HG02981 (cell line): Measurements from ENCODE around the gene ACTR3.
"Not testable (repeated sequence)": the region's sequence is repeated elsewhere in the genome, so short reads cannot be mapped to it uniquely, and the experiment has no call there.

Experiments used
- ATAC-seq: cut with Tn5 transposase; IDR thresholded peaks from one replicate; pipeline ENCODE4 v1.9.1; 2021; ENCODE audit warnings: mild to moderate bottlenecking, moderate library complexity; ENCODE audit not compliant: unreplicated experiment

The ACTR3 gene

DNA sequence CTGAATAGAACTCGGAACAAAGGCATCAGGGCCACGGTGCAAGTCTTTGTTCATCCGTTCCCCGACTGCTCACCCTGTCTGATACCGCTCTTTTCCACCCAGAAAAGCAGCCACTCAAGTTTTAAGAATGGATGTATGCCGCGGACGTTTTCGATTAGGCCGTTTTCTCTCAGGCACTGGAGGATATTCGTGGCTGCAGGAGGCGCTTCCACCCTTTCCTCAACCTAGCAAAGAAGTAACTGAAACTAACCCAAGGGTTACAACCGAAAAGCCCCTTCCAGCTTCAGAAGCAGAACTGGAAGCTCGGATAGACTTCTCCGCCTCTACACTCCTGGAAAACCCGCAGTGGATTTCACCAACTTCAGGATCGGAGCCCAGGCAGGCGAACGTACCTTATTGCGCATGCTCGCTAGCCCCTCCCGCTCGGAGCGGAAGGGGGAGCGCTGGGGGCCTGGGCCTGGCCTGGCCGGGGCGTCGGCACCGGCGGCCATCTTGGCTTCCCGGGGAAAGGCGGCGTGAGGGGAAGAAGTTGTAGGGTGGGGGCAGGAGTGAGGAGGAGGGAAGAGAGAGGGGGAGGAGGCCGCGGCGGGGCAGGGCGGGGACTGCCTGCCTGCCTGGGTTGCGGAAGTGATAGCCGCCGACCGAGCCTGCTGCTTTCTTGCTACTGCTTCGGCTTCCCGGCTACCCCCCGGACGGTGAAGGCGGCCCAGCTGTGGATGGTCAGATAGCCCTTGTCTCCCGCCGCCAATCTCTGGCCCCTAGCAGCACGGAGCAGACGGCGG lies at the start of gene ACTR3:
ACTR3 (plus strand) TSS at position 619 of the 782 bp plus-strand sequence. CDS start 191 bp downstream, outside the sequence.
- ATAC-seq: peak; percentile 54

DNA sequence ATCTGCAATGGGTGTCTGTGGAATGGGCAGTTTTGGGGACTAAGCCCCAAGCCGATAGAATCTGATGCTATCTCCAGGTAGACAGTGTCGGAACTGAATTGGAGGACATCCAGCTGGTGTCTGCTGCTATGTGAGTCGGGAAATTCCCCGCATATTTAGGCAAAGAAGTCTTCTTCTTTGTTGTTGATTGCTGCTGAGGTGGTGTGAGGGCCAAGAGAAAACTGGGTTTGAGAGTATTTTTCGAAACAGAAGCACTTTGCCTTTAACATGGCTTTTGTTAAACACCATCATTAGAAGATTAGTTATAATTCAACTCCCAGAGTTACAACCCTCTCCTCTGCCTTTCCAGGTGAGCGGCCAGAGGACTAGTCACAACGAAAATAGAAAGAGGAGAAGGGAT lies 49.4 kb upstream of the ACTR3 start:
- ATAC-seq: no peak

DNA sequence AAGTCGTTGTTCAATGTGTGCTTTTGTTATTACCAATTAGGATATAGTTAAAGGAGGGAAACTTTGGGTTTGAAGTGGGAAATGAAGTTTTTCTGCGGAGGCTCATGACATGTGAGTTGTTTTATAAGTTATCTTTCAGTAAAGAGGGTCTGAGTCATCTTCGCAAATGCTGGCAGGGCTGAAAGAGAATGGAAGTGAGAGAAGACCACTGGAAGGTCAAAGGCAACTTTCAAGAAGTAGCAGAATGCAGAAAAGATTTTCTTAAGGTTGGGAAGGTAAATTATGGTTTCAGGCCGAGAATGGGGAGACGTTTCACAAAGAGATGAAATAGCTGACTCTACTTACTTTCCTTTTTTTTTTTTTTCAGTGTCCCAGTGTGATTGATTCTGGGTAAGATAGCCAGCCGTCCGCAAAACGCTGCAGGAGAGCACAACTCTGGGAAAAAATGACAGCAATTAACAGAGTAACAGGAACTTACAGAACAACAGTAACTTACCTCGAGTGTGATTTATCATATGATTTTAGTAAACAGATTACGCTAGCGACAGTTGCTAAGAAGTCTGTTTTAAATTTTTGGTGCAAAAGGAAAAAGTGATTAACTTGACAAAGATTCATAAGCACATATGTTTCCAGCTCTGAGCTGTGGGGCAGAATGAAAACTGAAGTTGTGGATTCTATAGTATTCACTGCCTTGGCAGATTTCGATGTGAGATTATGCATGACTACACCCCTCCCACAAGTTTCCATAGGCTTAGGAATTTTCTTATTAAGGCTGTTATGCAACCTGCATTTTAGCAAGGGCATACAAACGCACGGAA lies 46.8 kb upstream of the ACTR3 start:
- no peak for ATAC-seq

DNA sequence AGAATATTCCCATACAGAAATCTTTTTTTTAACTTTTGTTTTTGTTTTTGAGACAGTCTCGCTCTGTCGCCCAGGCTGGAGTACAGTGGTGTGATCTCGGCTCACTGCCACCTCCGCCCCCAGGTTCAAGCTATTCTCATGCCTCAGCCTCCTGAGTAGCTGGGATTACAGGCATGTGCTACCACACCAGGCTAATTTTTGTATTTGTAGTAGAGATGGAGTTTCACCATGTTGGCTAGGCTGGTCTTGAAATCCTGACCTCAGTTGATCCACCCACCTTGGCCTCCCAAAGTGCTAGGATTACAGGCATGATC lies 46.2 kb upstream of the ACTR3 start:
- ATAC-seq: not testable (repeated sequence)

DNA sequence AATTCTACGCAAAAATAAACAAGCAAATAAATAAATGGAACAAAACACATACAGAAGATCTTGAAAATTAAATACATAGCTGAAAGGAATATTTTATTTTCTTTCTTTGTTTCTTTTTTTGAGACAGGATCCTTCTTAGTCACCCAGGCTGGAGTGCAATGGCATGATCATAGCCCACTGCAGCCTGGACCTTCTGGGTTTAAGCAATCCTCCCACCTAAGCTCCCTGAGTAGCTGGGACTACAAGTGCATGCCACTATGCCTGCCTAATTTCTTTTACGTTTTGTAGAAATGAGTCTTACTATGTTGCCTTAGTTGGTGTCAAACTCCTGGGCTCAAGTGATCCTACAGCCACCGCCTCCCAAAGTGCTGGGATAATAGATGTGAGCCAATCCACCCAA lies 44.6 kb upstream of the ACTR3 start:
- no peak for ATAC-seq

DNA sequence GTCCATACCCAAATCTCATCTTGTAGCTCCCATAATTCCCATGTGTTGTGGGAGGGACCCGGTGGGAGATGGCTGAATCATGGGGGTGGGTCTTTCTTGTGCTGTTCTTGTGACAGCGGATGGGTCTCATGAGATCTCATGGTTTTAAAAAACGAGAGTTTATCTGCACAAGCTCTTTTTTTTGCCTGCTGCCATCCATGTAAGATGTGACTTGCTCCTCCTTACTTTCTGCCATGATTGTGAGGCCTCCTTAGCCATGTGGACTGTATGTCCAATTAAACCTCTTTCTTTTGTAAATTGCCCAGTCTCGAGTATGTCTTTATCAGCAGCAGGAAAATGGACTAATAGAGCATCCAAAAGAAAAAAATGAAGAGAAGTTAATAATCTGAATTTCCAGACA lies 44.1 kb upstream of the ACTR3 start:
- not testable (repeated sequence) for ATAC-seq

DNA sequence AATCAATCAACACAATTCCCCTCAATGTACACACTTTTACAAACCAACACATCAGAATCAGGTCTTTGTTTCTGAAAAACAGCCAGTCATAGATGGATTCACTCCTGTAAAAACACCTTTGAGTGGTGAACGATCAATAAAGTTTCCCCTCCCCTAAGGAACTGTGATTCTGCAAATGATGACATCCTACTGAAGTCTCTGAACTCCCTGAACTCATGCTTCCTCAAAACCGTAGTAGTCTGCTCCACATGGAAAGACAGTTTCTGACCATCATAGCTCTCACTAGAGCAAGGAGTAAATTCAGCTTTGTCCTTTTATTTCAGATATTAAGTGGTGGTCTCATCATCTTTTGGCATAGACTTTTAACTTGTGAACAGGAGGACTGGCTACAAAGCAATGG lies 43.5 kb upstream of the ACTR3 start:
- ATAC-seq: no peak

DNA sequence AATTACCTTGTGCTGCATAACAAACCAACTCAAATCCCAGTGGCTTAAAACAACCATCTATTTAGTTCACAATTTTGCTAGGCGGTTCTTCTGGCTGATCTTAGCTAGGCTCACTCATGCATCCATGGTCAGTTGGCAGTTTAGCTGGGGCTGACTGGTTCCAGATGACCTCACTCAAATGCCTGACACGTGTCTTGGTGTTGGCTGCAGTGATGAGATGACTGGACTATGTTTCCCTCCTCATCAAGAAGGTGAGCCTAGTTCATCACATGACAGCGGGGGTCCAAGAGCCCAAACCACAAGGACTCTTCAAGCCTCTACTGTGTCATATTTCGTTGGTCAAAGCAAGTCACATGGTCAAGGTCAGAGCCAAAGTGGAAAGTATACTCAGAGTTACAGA lies 42.7 kb upstream of the ACTR3 start:
- no peak for ATAC-seq

DNA sequence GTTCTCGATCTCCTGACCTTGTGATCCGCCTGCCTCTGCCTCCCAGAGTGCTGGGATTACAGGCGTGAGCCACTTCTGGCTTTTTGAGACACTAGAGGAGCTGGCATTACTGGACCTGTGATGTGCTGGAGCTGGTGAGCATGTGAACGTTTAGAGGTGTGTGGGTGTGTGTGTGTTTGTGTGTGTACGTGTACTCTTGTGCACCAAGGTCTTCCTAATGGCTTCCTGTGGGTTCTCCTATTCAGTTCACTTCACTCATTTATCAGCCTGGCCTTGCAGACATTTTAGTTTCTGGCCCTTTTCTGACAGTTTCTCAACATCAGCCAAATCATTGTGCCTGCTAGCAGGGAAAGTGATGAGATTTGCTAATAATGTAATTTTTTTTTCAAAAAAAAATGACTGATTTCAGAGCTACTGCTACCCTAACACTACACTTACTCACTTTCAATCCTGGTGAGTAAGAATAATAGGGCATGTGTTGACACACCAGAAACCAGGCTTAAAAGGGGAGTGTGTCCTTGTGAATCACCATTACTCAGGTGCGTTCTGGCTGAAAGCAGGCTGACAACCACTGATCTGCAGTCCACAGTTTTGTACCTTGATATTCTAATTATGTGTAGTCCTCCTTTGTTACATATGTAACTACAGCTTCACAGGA lies 41.0 kb upstream of the ACTR3 start:
- ATAC-seq: no peak

DNA sequence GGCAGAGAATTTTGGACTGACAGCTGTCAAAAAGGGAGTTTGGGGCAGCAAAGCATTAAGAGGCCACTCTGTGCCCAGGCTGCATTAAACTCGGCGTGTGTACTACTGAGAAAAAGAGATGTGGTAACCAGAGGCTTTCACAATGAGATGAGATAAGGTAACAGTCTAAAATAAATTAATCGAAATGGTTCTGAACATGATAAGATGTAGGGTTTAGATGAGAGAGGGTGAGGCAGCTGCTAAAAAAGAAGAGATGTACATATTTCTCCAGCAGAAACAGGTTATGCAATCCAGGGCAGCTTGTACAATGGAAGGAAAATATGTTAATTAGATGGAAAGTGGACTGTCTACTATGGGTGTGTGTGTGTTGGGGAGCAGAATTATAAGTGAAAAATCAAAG lies 39.2 kb upstream of the ACTR3 start:
- no peak for ATAC-seq

DNA sequence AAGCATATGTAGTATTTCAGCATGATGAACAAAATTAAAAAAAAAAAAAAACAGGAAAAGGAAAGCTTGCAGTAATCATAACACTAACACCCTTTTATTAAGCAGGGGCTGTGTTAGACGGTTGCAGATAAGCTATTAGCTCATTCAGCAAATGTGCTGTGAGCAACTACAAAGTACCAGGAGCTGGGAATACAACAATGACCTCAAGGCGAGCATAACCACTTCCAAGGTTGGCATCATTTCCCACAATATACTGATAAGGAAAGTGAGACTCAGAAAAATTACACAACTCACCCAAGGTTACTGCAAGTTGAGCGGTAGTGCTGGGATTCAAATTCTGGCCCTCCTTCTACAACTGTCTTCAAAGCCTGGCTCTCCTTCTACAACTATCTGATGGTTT lies 38.2 kb upstream of the ACTR3 start:
- no peak for ATAC-seq

DNA sequence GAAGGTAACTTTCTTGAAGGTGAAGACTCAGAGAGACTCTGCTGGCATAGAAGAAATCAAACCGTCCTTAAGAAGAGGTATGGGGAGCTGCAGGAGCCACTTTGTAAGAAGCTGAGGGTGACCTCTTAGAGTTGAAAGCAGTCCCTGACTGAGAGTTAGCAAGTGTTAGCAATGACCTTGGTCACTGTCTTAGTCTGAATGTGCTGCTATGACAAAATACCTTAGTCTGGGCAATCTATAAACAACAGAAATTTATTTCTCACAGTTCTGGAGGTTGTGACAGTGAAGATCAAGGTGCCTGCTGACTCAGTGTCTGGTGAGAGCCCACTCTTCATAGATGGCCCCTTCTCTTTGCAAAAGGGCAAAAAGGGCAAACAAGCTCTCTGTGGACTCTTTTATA lies 35.7 kb upstream of the ACTR3 start:
- no peak for ATAC-seq

DNA sequence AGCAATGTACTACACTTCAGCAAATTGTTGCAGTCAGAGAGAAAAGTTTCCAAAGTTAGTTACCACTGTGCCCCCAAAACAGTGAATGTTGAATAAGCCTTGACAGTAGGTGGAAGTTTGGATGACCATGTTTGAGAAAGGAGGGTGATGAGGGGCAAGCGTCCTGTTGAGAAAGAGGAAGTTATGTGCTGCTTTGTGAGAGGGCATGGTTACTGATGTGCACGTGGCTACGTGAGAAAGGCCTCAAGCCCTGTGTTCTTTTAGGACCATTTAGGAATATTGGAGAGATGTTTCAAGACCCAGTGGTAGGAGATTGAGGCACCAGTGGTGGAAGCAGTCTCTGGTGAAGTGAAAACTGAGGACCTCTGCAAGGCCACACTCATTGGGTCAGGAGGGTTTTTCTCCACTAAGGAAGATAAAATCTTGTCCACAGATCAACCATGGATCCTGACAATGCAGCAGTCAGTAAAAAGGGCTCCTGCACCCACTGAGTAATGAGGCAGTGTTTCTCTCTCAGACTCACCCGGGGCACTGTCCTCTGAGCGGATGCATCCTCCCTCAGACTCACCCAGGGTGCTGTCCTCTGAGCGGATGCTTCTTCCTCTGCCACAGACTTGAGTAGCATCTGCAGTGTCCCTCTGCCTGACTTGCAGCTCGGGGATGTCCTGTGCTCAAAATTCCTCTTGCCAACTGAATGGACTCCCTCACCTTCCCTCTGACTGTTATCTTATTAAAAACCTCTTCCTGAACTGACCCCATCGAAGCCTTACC lies 34.7 kb upstream of the ACTR3 start:
- no peak for ATAC-seq

DNA sequence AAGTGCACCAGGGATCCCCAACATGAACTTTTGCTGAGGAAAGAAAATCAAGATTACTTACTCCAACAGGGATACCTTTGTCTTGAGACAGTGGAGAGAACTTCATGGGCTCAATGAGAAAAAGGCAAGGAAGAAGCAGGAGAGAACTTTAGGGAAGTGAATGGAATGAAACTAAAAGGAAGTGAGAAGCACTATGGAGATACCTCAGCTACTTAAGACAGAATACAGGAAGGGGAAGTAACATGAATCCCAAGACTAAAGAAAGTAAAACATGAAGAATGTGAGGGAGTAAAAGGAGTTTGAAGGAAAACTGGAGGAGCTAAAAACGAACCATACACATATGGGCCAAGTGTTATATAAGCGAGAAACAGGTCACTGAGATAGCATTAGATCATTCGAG lies 32.4 kb upstream of the ACTR3 start:
- ATAC-seq: no peak

DNA sequence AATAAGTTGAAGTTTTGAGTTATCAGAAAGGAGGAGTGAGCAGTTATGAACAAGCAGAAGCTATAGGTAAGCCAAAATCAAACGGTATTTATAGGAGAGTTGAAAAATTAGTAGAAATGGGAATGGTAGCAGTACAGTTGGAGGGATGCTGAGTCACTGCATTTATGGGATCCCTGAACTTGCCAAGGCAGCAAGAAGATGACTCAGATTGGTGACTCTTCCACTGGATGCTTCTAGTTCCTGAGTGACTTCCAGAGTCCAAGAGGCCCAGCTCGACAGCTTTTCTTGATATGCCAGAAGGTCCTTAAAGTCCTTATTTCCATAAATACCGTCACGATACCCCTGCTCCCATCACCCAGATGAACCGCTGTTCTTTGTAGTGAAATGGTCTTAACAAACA lies 31.1 kb upstream of the ACTR3 start:
- ATAC-seq: no peak

DNA sequence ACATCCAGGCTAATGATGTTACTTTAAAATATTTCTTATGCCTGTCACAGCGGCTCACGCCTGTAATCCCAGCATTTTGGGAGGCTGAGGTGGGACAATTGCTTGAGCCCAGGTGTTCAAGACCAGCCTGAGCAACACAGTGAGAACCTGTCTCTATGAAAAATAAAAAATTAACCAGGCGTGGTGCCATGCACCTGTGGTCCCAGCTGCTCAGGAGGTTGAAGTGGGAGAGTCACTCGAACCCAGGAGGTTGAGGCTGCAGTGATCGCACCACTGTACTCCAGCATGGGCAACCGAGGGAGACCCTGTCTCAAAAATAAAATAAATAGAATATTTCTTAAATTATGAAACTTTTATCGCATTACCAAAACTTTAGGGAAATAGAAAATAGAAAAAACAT lies 28.1 kb upstream of the ACTR3 start:
- ATAC-seq: no peak

DNA sequence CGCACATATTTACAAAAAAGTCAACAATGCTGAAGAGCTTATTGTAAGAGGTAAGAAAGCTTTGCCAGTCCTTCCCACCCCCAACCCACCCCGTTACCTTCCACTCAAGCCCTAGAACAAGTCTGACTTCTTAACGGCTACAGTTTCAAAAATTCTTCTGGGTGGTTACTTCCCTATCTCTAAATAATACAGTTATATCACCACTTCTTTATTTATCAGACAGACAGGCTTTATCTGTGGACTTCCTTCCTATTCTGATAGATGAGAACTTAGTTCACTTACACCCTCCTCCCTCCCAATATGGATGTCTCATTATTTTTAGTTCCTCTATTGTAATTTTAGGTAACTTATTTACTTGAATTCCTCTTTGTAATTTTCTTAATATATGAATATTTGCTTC lies 26.7 kb upstream of the ACTR3 start:
- no peak for ATAC-seq

DNA sequence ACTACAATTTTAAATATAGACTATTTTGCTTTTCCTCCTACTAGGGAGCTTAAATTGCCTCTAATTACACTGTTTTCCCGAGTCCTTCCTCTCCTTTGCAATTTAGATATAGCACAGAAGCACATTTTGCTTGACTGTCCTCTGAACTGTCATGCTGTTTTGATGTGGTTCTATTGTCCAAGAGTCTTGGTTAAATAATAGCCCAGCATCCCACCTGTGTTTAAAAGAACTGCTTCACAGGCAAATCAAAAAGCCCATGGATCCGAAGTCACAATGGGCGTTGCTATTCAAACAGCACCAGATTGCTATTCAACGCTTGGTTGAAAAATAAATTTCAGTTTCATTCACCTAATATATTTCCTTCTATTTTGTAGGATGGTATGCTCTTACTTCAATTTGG lies 22.3 kb upstream of the ACTR3 start:
- ATAC-seq: no peak

DNA sequence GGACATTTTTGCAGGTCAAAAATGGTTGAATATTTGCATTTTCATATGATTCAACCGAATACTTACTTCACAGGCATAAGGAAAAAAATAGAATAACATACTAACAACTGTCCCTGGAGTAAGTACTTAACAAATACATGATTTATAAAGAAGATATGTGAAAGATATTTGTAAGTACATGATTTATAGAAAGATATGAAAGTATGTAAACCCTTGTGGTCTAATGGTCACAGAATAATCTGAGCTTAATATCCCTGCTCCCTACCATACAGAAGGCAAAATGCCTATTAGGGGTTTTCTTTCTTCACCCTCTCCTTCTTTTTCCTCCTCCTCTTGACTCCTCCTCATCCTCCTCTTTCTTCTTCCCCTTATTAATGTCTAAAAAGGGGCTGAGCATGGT lies 20.6 kb upstream of the ACTR3 start:
- ATAC-seq: no peak

DNA sequence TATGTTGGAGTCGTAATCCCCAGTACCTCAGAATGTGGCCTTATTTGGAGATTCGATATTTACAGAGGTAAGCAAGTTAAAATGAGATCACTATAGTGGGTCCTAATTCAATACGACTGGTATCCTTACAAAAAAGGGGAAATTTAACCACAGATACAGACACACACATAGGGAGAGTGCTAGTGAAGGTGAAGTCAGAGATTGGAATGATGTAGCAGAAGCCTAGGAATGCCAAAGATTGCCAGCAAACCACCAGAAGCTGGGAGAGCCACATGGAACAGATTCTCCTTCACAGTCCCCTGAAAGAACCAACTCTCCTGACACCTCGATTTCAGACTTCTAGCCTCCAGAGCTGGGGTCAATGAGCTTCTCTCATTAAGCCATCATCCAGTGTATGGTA lies 17.7 kb upstream of the ACTR3 start:
- ATAC-seq: no peak

DNA sequence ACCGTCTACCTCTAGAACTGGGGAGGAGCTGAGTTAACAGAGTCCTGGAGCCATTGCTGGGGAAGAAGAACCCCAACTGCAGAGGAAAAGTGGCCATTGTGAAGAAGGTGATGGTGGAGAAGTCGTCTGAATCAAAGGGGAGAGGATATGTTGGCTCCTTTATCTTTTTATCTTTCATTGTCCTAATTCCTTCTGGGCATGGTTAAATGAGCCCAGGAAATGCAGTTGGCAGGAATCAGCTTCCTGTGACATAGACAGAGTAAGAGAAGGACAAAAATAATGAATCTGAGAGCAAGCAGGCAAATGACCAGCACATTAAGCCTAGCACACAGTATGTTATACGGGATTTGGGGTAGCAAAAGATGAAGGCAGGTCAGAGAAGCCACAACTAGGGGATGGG lies 16.0 kb upstream of the ACTR3 start:
- no peak for ATAC-seq
